Tibial nerve (tissue), 4 donors: ENCODE data around the gene CARNS1.

ENCODE experiments used
- CTCF ChIP-seq, 5 experiments: fragments of 200-600 bp in 3 of 5; fragments of 450-650 bp in 2 of 5; sonication (generic) in 3 of 5; IDR thresholded peaks; one replicate each; pipeline ENCODE4 v1.5.1; 2016 to 2019; ENCODE audit warnings: antibody characterized with exemption in 5 of 5, mild to moderate bottlenecking in 3 of 5, moderate library complexity in 2 of 5
- EP300 ChIP-seq, 2 donors: sonication (generic); formaldehyde crosslinking; IDR thresholded peaks; one replicate each; pipeline ENCODE4 v1.6.1; 2017; ENCODE audit warnings: antibody characterized with exemption in 2 of 2, mild to moderate bottlenecking in 1 of 2
- POLR2A ChIP-seq, 2 donors: fragments of 450-650 bp; IDR thresholded peaks; one replicate each; pipeline ENCODE4 v1.6.1; 2017; ENCODE audit warnings: antibody characterized with exemption in 2 of 2, mild to moderate bottlenecking in 2 of 2, moderate library complexity in 2 of 2

- no peak for TF ChIP-seq CTCF (IDR thresholded peaks at IDR 0.05)
- no peak for TF ChIP-seq POLR2A (IDR thresholded peaks at IDR 0.05)
- no peak for TF ChIP-seq EP300 (IDR thresholded peaks at IDR 0.05)
These were observed 7.8 kb upstream of the CARNS1 start for GRCh38 chr11:67407688-67408163.
